ENCODE results near the gene GNAQ.
"Not testable (repeated sequence)": the region's sequence is repeated elsewhere in the genome, so short reads cannot be mapped to it uniquely, and the experiment has no call there.

Gene GNAQ

GRCh38 chr9:78031444-78031892 is at the start of gene GNAQ:
GNAQ (minus strand) TSS chr9:78031811; CDS start chr9:78031235, 576 bp downstream.
- TF ChIP-seq CTCF (IDR thresholded peaks at IDR 0.05; ENCODE audit: low read depth, low read length) = no peak
- peak within 1 kb of the TSS; percentile 85 for H3K4me3 ChIP-seq (ENCODE audit: low read depth, low read length)

GRCh38 chr9:78074385-78075291 is 43.0 kb upstream of the GNAQ start:
- H3K4me3 ChIP-seq (ENCODE audit: low read depth, low read length) = no peak overlapping the region
- no peak for TF ChIP-seq CTCF (IDR thresholded peaks at IDR 0.05; ENCODE audit: low read depth, low read length)

- TF ChIP-seq CTCF (IDR thresholded peaks at IDR 0.05; ENCODE audit: low read depth, low read length) = no peak
- H3K4me3 ChIP-seq (ENCODE audit: low read depth, low read length) = no peak overlapping the region
Measured at GRCh38 chr9:78073722-78074121, 42.1 kb upstream of the GNAQ start.

GRCh38 chr9:78072586-78073199 is 41.1 kb upstream of the GNAQ start:
- no peak for TF ChIP-seq CTCF (IDR thresholded peaks at IDR 0.05; ENCODE audit: low read depth, low read length)
- H3K4me3 ChIP-seq (ENCODE audit: low read depth, low read length) = no peak overlapping the region

- no peak for TF ChIP-seq CTCF (IDR thresholded peaks at IDR 0.05; ENCODE audit: low read depth, low read length)
- no peak overlapping the region for H3K4me3 ChIP-seq (ENCODE audit: low read depth, low read length)
Measured at GRCh38 chr9:78070521-78070920, 38.9 kb upstream of the GNAQ start.

GRCh38 chr9:78064075-78064474 is 32.5 kb upstream of the GNAQ start:
- no peak overlapping the region for H3K4me3 ChIP-seq (ENCODE audit: low read depth, low read length)
- TF ChIP-seq CTCF (IDR thresholded peaks at IDR 0.05; ENCODE audit: low read depth, low read length) = no peak

- no peak overlapping the region for H3K4me3 ChIP-seq (ENCODE audit: low read depth, low read length)
- no peak for TF ChIP-seq CTCF (IDR thresholded peaks at IDR 0.05; ENCODE audit: low read depth, low read length)
Measured at GRCh38 chr9:78062710-78063109, 31.1 kb upstream of the GNAQ start.

- not testable (repeated sequence) for H3K4me3 ChIP-seq (ENCODE audit: low read depth, low read length)
Measured at GRCh38 chr9:78054218-78054617, 22.6 kb upstream of the GNAQ start.
